ENCODE data around the gene PINK1.
A peak's percentile ranks its signal among the peaks of the same experiment; 100 is the strongest.

PINK1 gene

GRCh38 chr1:20683614-20684013, 50.4 kb downstream of the PINK1 start:
- no peak for DNase-seq

- no peak for DNase-seq
Measured at GRCh38 chr1:20684050-20684620, 50.9 kb downstream of the PINK1 start.

DNA sequence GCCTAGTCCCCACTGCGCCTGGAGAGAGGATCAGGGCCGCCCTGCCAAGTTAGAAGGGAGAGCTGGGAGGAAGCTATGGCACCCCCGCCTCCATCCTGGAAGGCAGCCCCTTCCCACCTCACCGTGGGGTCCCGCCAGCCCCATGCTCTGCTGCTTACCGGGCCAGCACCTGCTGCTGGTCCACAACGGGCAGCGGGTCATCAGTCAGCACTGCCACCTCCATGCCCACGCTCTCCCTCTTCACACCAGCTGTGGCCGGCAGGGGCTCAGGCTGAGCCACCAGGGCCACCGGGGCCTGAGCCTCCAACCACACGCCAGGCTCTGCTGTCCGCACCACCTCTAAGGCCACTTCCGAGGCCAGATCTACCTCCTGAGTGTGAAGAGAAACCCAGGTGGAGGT, 51.4 kb downstream of the PINK1 start:
- DNase-seq = no peak

DNA sequence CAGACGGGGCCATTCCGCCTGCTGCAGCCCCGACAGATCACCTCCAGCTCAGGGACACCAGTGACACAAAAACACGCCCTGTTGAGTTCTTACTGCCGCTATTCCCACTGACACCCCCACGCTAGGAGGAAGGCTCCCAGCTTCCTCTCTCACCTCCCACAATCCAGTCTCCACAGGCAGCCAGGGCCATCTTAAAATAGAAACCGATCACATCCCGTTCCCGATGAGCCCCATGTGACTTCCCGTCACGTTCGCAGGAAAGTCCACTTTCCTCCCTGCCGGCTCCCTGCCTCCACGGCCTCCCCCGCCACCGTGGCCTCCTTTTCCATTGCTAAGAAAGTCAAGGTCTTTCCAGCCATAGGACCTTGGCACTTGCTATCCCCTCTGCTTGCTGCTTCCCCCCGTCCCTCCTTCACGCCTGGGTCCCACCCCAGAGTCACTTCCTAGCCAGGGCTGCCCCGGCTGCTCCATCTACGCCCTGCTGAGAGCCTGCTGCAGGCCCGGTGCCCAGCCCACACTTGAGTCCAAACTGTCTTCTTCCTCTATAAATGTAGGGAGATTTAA, 51.9 kb downstream of the PINK1 start:
- DNase-seq = no peak

DNA sequence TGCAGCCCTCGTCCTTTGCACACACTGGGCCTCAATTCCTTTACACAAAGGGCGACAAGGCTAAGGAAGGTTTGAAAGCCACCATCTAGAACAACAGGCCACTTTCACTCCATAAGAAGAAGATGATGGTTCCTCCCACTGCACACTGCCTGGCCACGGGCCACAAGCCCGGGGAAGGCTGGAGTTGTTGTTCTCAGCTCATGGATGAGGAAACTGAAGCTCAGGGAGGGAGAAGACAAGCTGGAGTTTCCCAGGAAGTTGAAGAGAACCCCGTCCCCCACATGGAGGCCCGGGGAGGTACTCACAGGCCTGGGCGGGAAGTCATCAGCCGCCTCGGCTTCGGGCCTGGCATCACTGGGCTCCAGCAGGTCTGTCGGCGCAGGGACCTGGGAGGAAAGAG, 52.5 kb downstream of the PINK1 start:
- no peak for DNase-seq

- DNase-seq = no peak
Measured at GRCh38 chr1:20686883-20687725, 53.8 kb downstream of the PINK1 start.

GRCh38 chr1:20689645-20690056, 56.4 kb downstream of the PINK1 start:
- DNase-seq = no peak

GRCh38 chr1:20691872-20692271, 58.6 kb downstream of the PINK1 start:
- no peak for DNase-seq

DNA sequence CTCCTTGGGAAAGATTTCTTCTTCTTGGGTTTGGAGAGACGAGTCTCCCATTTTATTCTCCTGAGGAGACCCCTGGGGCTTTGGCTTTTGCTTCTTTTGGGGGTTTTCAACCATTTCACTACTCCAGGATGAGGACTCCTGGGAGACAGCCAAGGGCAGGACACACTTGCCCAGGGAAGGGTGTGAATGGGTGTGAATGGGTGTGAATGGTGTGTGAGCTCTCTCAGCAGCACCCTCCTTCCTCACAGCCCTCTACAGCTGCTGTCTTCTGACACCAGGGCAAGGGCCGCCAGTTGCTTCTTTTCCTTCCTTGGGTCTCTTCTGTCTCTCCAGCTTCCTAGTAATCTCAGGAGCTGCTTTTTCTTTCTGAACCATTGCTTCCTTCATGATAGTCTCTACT, 60.4 kb downstream of the PINK1 start:
- DNase-seq = no peak

- DNase-seq = no peak
Measured at GRCh38 chr1:20695515-20695914, 62.3 kb downstream of the PINK1 start.

DNA sequence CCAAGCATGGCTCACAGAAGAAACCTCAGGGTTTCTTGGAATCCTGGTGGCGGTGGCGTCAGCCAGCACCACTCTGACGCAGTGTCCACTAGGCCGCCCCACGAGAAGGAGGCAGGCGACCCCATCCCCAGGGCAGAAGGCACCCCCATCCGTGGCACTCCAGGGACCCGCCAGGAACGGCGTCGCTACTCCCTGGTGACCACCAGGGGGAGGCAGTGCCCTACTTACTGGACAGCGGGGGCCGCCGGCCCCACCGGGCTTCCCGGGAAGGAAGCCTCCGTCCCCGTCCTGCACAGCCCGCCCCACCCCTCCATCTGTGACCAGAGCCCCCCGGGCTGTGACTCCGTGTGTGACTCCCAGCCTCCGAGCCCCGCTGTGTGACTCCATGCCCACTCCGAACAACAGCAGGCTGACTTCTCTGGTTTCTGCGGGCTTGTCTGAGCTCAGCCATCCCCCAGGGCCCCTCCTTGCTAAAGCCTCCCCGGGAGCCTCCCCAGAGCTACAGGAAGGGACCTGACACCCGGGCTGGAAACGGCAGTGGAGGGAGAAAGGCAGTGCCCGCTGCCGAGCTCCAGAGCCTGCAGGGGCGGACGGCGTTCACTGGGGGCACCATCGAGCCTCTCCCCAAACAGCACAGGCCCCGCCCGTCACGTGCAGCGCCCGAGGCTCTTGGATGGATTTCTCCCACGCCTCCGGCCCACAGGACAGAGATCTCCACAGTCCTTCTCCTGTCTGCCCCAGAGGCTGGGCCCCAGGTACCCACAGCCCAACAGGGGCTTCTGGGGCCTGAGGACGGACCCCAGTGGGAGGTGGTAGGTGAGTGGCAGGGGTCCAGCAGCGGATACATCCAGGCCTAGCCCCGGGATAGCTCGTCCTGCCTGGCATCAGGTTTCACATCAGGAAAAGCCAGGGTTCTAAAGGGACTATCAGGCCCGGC, 63.4 kb downstream of the PINK1 start:
- DNase-seq = peak; percentile 57 to 65

- DNase-seq = no peak
Measured at GRCh38 chr1:20697563-20697962, 64.3 kb downstream of the PINK1 start.

- DNase-seq = no peak
Measured at GRCh38 chr1:20698195-20698910, 65.1 kb downstream of the PINK1 start.

GRCh38 chr1:20699558-20699957, 66.3 kb downstream of the PINK1 start:
- DNase-seq = no peak

- no peak for DNase-seq
Measured at GRCh38 chr1:20700636-20701215, 67.5 kb downstream of the PINK1 start.

Measured in NCI-H1930 (cell line).